ENCODE measurements around the gene PRPF39.

The PRPF39 gene

GRCh38 chr14:45145214-45145613 is 61.3 kb downstream of the PRPF39 start (continued):
- TF ChIP-seq ZNF623 (tag by site-specific recombination; IDR thresholded peaks at IDR 0.05) = no peak
- no peak for TF ChIP-seq ZNF645 (tag by site-specific recombination; IDR thresholded peaks at IDR 0.05)
- TF ChIP-seq ZNF791 (tag by site-specific recombination; IDR thresholded peaks at IDR 0.05) = no peak
- TF ChIP-seq ZBTB1 (tag by site-specific recombination; IDR thresholded peaks at IDR 0.05) = no peak
- TF ChIP-seq ZBTB20 (tag by site-specific recombination; IDR thresholded peaks at IDR 0.05) = no peak
- no peak for TF ChIP-seq ZNF768 (tag by site-specific recombination; IDR thresholded peaks at IDR 0.05)
- TF ChIP-seq GLIS2 (tag by site-specific recombination; IDR thresholded peaks at IDR 0.05) = no peak
- TF ChIP-seq ZNF626 (tag by site-specific recombination; IDR thresholded peaks at IDR 0.05) = no peak
- TF ChIP-seq ZBTB44 (tag by site-specific recombination; IDR thresholded peaks at IDR 0.05) = no peak

DNA sequence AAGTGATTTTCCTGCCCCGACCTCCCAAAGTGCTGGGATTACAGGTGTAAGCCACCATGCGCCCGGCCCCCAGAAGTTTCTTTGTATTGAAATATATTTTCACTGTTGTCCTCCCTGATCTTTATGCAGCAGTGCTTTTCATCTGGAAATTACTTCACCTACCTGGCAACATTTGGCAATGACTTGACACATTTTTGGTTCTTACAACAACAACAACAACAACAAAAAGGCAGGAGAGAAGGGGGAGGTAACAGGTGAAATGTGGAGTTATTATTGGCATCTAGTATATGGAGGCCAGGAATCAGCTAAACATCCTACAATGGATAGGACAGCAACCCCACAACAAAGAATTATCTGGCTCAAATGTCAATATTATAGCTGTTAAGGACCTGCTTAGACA is 65.7 kb downstream of the PRPF39 start:
- ChIA-PET CTCF (interaction anchor here (0.7 kb wide), 1 partner anchor 58 kb away, joined by 3 read pairs; no protein-coding TSS in a partner anchor), POLR2A (interaction anchor here (1.1 kb wide), 1 partner anchor 13 kb away, joined by 3 read pairs; no protein-coding TSS in a partner anchor)
- H3K4me3 ChIP-seq (ENCODE audit: low read depth, low read length) = no peak overlapping the region
- H3K27ac ChIP-seq (ENCODE audit: extremely low read depth, low read depth, low read length) = no peak overlapping the region
- H3K9me3 ChIP-seq (ENCODE audit: control insufficient read depth, insufficient read depth, low read depth, low read length) = no peaks in the 10 kb centered on the region
- peaks cover 21 to 22% of the 10 kb centered on the region in 2 experiments for H3K36me3 ChIP-seq (ENCODE audit: control insufficient read depth in 2 of 2, insufficient read depth in 1 of 2, low read length in 2 of 2)
- TF ChIP-seq ZNF747 (tag by site-specific recombination; IDR thresholded peaks at IDR 0.05) (no peak), ZSCAN23 (tag by site-specific recombination; IDR thresholded peaks at IDR 0.05) (no peak), ZNF121 (tag by site-specific recombination; IDR thresholded peaks at IDR 0.05) (no peak), ZNF416 (tag by site-specific recombination; IDR thresholded peaks at IDR 0.05) (no peak), ZNF777 (tag by site-specific recombination; IDR thresholded peaks at IDR 0.05; ENCODE audit: borderline replicate concordance) (no peak), SALL2 (tag by site-specific recombination; IDR thresholded peaks at IDR 0.05; ENCODE audit: borderline replicate concordance) (no peak), ZNF561 (tag by site-specific recombination; IDR thresholded peaks at IDR 0.05; ENCODE audit: borderline replicate concordance) (no peak)
- TF ChIP-seq, protein P1, sequence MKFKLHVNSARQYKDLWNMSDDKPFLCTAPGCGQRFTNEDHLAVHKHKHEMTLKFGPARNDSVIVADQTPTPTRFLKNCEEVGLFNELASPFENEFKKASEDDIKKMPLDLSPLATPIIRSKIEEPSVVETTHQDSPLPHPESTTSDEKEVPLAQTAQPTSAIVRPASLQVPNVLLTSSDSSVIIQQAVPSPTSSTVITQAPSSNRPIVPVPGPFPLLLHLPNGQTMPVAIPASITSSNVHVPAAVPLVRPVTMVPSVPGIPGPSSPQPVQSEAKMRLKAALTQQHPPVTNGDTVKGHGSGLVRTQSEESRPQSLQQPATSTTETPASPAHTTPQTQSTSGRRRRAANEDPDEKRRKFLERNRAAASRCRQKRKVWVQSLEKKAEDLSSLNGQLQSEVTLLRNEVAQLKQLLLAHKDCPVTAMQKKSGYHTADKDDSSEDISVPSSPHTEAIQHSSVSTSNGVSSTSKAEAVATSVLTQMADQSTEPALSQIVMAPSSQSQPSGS (tag by site-specific recombination; IDR thresholded peaks at IDR 0.05; ENCODE audit: low read depth) = no peak
- H3K4me1 ChIP-seq (ENCODE audit: control insufficient read depth, insufficient read depth, low read length) = no peaks in the 10 kb centered on the region

DNA sequence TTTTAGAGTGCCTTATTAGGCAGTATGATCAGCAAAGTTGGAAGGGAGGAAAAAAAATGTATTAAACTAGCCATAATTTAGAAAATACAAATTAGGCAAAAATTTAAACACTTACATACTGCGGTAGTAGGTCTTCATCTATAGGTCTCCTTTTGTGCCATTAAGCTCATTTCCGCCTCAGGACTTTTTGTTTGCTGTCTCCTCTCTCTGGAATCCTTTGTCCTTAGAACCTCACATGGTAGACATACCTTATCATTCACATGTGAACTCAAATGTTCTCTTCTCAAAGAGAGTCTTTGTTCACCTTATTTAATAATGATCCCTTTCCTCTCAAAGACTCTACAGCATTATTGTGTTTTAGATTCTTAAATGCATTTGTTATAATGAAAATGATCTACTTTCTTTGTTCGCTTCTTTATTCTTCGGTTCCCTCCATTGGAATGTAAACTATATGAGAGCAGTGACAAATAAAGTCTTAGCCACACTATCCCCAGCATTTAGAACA is 66.5 kb downstream of the PRPF39 start:
- Histone ChIP-seq H3K9me3 (ENCODE audit: control insufficient read depth, insufficient read depth, low read depth, low read length) (no peaks in the 10 kb centered on the region), H3K4me3 (ENCODE audit: low read depth, low read length) (no peak overlapping the region), H3K4me1 (ENCODE audit: control insufficient read depth, insufficient read depth, low read length) (no peaks in the 10 kb centered on the region), H3K36me3 (ENCODE audit: control insufficient read depth in 2 of 2, insufficient read depth in 1 of 2, low read length in 2 of 2) (peaks cover 15 to 22% of the 10 kb centered on the region in 2 experiments), H3K27ac (ENCODE audit: extremely low read depth, low read depth, low read length) (no peak overlapping the region)
- ChIA-PET POLR2A (no interaction called here), CTCF (interaction anchor here (0.5 kb wide), 1 partner anchor 461 kb away, joined by 3 read pairs; no protein-coding TSS in a partner anchor)
- TF ChIP-seq ZNF792 (tag by site-specific recombination; IDR thresholded peaks at IDR 0.05) (no peak), ZNF37A (tag by site-specific recombination; IDR thresholded peaks at IDR 0.05) (no peak), KLF1 (tag by site-specific recombination; IDR thresholded peaks at IDR 0.05) (no peak), ZNF791 (tag by site-specific recombination; IDR thresholded peaks at IDR 0.05) (no peak), BCL11A (tag by site-specific recombination; IDR thresholded peaks at IDR 0.05; ENCODE audit: low read depth) (no peak), ZNF623 (tag by site-specific recombination; IDR thresholded peaks at IDR 0.05) (no peak), KLF8 (tag by site-specific recombination; IDR thresholded peaks at IDR 0.05) (no peak), GLI4 (tag by site-specific recombination; IDR thresholded peaks at IDR 0.05) (no peak), ZBTB21 (tag by site-specific recombination; IDR thresholded peaks at IDR 0.05) (no peak), ZFP3 (tag by site-specific recombination; IDR thresholded peaks at IDR 0.05; ENCODE audit: low read depth) (no peak), KLF9 (tag by site-specific recombination; IDR thresholded peaks at IDR 0.05; ENCODE audit: low read depth) (no peak), SP3 (tag by site-specific recombination; IDR thresholded peaks at IDR 0.05) (no peak), SCRT2 (tag by site-specific recombination; IDR thresholded peaks at IDR 0.05) (no peak), ZNF529 (tag by site-specific recombination; IDR thresholded peaks at IDR 0.05; ENCODE audit: insufficient replicate concordance) (no peak), EGR2 (tag by site-specific recombination; IDR thresholded peaks at IDR 0.05; ENCODE audit: low read depth) (no peak)
- TF ChIP-seq, protein P2, sequence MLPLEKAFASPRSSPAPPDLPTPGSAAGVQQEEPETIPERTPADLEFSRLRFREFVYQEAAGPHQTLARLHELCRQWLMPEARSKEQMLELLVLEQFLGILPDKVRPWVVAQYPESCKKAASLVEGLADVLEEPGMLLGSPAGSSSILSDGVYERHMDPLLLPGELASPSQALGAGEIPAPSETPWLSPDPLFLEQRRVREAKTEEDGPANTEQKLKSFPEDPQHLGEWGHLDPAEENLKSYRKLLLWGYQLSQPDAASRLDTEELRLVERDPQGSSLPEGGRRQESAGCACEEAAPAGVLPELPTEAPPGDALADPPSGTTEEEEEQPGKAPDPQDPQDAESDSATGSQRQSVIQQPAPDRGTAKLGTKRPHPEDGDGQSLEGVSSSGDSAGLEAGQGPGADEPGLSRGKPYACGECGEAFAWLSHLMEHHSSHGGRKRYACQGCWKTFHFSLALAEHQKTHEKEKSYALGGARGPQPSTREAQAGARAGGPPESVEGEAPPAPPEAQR (tag by site-specific recombination; IDR thresholded peaks at IDR 0.05) = no peak

All from HEK293 (cell line).